K562 (cell line): Measurements from ENCODE around the gene LRRC8A. TPM values are rescaled to one million over a fixed set of nuclear protein-coding genes. Genes with fewer than 3 reads are reported as not detected.

Experiments
- ASH1L ChIP-seq: fragments of 450-650 bp; IDR thresholded peaks from 2 replicates; pipeline ENCODE4 v1.6.1; 2018; ENCODE audit warnings: borderline replicate concordance, mild to moderate bottlenecking, low read depth; ENCODE audit not compliant: partially characterized antibody
- CREB1 ChIP-seq, 2 experiments: sonication (generic) in 1 of 2; formaldehyde crosslinking in 1 of 2; IDR thresholded peaks; 2 replicates each; pipeline versions ENCODE4 v1.6.1 to v1.8.0; 2012 to 2022; ENCODE audit warnings: inconsistent platforms in 1 of 2, mild to moderate bottlenecking in 1 of 2, missing genetic modification reagents in 1 of 2, moderate library complexity in 1 of 2
- DIDO1 ChIP-seq: fragments of 450-650 bp; IDR thresholded peaks from 2 replicates; pipeline ENCODE4 v1.6.1; 2016; ENCODE audit warnings: low read depth, missing biosample characterization, missing genetic modification characterization
- DPF2 ChIP-seq: fragments of 450-650 bp; IDR thresholded peaks from 2 replicates; pipeline ENCODE4 v1.6.1; 2016
- EHMT2 ChIP-seq: fragments of 450-650 bp; IDR thresholded peaks from 2 replicates; pipeline ENCODE4 v1.6.1; 2018; ENCODE audit warnings: antibody characterized with exemption
- FOXP1 ChIP-seq: sonication (generic); formaldehyde crosslinking; IDR thresholded peaks from 2 replicates; pipeline ENCODE4 v1.8.0; 2022; ENCODE audit warnings: mild to moderate bottlenecking, missing genetic modification reagents
- GABPA ChIP-seq: fragments of 200-800 bp; sonication (Bioruptor generic); conservative IDR thresholded peaks from 2 replicates; pipeline ENCODE4 v1.6.1; 2016; ENCODE audit warnings: low read depth, missing genetic modification characterization, missing compliant biosample characterization
- KLF10 ChIP-seq: fragments of 250-450 bp; sonication (Bioruptor Pico); IDR thresholded peaks from 2 replicates; pipeline ENCODE4 v1.6.1; 2021; ENCODE audit warnings: matching md5 sums
- LARP7 ChIP-seq: fragments of 450-650 bp; IDR thresholded peaks from 2 replicates; pipeline ENCODE4 v1.6.1; 2016
- MNT ChIP-seq, 2 experiments: fragments of 450-650 bp; conservative IDR thresholded peaks; 2 replicates each; pipeline ENCODE4 v1.6.1; 2017; ENCODE audit warnings: mild to moderate bottlenecking in 2 of 2, moderate library complexity in 2 of 2
- NCOR1 ChIP-seq: fragments of 450-650 bp; IDR thresholded peaks from 2 replicates; pipeline ENCODE4 v1.6.1; 2016; ENCODE audit warnings: mild to moderate bottlenecking, moderate library complexity
- PHB2 ChIP-seq: fragments of 450-650 bp; IDR thresholded peaks from 2 replicates; pipeline ENCODE4 v1.6.1; 2017; ENCODE audit warnings: low read depth
- RBM25 ChIP-seq: fragments of 200-400 bp; formaldehyde crosslinking; IDR thresholded peaks from 2 replicates; pipeline ENCODE4 v1.6.1; 2018; ENCODE audit warnings: low read length, low read depth, moderate library complexity; ENCODE audit not compliant: severe bottlenecking
- SRSF7 ChIP-seq: fragments of 200-400 bp; formaldehyde crosslinking; optimal IDR thresholded peaks from 2 replicates; pipeline ENCODE3; 2017; ENCODE audit warnings: mild to moderate bottlenecking, low read depth, low read length
- ZBTB1 ChIP-seq: sonication (generic); formaldehyde crosslinking; IDR thresholded peaks from 2 replicates; pipeline ENCODE4 v1.8.1; 2023; ENCODE audit warnings: missing genetic modification reagents, low read depth, mild to moderate bottlenecking, borderline replicate concordance
- ZNF134 ChIP-seq: fragments of 250-450 bp; sonication (Bioruptor Pico); conservative IDR thresholded peaks from 2 replicates; pipeline ENCODE4 v1.4.0; 2020
- polyA plus RNA-seq, 8 experiments: library from polyadenylated mRNA; depleted of rRNA in 4 of 8; stranded (reverse) in 5 of 8; unstranded in 3 of 8; fragments of >200 nt; fragmentation: Nextera tagmentation in 2 of 8; fragmentation: Illumina TruSeq in 1 of 8; extraction: Ambion mirVana in 2 of 8; extraction: Trizol in 1 of 8; gene quantifications; 2 replicates each; pipeline versions ENCODE4 v1.2.1 to v1.2.3, GENCODE V29; 2011 to 2014; ENCODE audit warnings: inconsistent platforms in 1 of 8, missing spikeins in 1 of 8
- total RNA-seq, 7 experiments: library from RNA; depleted of rRNA in 6 of 7; stranded (reverse); fragments of >200 nt in 6 of 7; fragmentation: Illumina TruSeq in 2 of 7; extraction: Trizol in 2 of 7; gene quantifications; 2 replicates each; pipeline versions ENCODE4 v1.2.1 to v1.2.3, GENCODE V29; 2011 to 2021; ENCODE audit warnings: low replicate concordance in 1 of 7
- TF ChIP-seq, protein P1 (sequence below): fragments of 200-800 bp; sonication (Bioruptor generic); IDR thresholded peaks from 2 replicates; pipeline ENCODE4 v1.6.1; 2017; ENCODE audit warnings: missing genetic modification characterization, missing compliant biosample characterization
- TF ChIP-seq, protein P2 (sequence below): fragments of 450-650 bp; IDR thresholded peaks from one replicate; pipeline ENCODE4 v1.6.1; 2018; ENCODE audit warnings: mild to moderate bottlenecking, moderate library complexity; ENCODE audit not compliant: partially characterized antibody

The LRRC8A gene
- total and polyA plus RNA-seq, 9 of the 15 experiments (the other 6 are each of a cell fraction or from before 2014, with no cell fraction given) = 2.9 to 24.7 (median 8.9) TPM

GRCh38 chr9:128870128-128870940 is 11.6 kb upstream of the LRRC8A start (continued):
- TF ChIP-seq RBM25 (peak; percentile 31), DIDO1 (tag) (no peak), GABPA (tag) (no peak), KLF10 (no peak), SRSF7 (no peak), NCOR1 (peak; percentile 85), FOXP1 (CRISPR knock-in tag) (no peak), MNT (conservative IDR thresholded peaks at IDR 0.05) (peak; percentile 17 to 41; a peak in 1 of 4 replicates), CREB1 (IDR thresholded peaks at IDR 0.05) (0 out of 2 replicates have a peak, but pooled peaks have one; percentile 27), CREB1 (CRISPR knock-in tag; IDR thresholded peaks at IDR 0.05) (no peak), ASH1L (no peak), LARP7 (no peak), DPF2 (peak; percentile 79), ZNF134 (CRISPR knock-in tag) (no peak), ZBTB1 (CRISPR knock-in tag) (no peak), EHMT2 (no peak), PHB2 (0 out of 2 replicates have a peak, but pooled peaks have one; percentile 24)
- TF ChIP-seq, protein P1, sequence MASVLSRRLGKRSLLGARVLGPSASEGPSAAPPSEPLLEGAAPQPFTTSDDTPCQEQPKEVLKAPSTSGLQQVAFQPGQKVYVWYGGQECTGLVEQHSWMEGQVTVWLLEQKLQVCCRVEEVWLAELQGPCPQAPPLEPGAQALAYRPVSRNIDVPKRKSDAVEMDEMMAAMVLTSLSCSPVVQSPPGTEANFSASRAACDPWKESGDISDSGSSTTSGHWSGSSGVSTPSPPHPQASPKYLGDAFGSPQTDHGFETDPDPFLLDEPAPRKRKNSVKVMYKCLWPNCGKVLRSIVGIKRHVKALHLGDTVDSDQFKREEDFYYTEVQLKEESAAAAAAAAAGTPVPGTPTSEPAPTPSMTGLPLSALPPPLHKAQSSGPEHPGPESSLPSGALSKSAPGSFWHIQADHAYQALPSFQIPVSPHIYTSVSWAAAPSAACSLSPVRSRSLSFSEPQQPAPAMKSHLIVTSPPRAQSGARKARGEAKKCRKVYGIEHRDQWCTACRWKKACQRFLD = no peak
- TF ChIP-seq, protein P2, sequence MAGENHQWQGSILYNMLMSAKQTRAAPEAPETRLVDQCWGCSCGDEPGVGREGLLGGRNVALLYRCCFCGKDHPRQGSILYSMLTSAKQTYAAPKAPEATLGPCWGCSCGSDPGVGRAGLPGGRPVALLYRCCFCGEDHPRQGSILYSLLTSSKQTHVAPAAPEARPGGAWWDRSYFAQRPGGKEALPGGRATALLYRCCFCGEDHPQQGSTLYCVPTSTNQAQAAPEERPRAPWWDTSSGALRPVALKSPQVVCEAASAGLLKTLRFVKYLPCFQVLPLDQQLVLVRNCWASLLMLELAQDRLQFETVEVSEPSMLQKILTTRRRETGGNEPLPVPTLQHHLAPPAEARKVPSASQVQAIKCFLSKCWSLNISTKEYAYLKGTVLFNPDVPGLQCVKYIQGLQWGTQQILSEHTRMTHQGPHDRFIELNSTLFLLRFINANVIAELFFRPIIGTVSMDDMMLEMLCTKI = no peak
